H1 (cell line): ENCODE data around the gene SSBP3. TPM values are rescaled to one million over a fixed set of nuclear protein-coding genes. Genes with fewer than 3 reads are reported as not detected.

Source experiments
- CTCF ChIA-PET: fragments of 300-600 bp; sonication (Branson Sonifier 250); formaldehyde crosslinking; loops from one replicate; lab custom pipeline; 2021; ENCODE audit not compliant: partially characterized antibody; lab: Charles Lee
- POLR2A ChIA-PET: fragments of 300-600 bp; sonication (Branson Sonifier 250); formaldehyde crosslinking; loops from one replicate; lab custom pipeline; 2021; ENCODE audit warnings: inconsistent platforms; ENCODE audit not compliant: partially characterized antibody; lab: Charles Lee
- DNase-seq, 2 experiments: peaks; one replicate each; pipeline versions ENCODE4 v3.0.0 to v3.0.0-alpha.2; 2010 to 2022; ENCODE audit warnings: low spot score in 2 of 2, low read depth in 1 of 2, mixed read lengths in 1 of 2
- FAIRE-seq: peaks from 2 replicates; lab custom pipeline; 2011; peaks lifted over from hg19 to GRCh38; lab: Jason Lieb, UNC
- H2AFZ ChIP-seq: 2 replicates; pipeline ENCODE4 v1.8.1; 2012; ENCODE audit warnings: low read length, inconsistent platforms
- H2AK5ac ChIP-seq: 2 replicates; pipeline ENCODE4 v1.6.1; 2013; ENCODE audit warnings: low read depth, low read length
- H2BK120ac ChIP-seq: replicated peaks from 2 replicates; pipeline ENCODE3; 2013; ENCODE audit warnings: low read depth, low read length, inconsistent platforms
- H2BK12ac ChIP-seq: 2 replicates; pipeline ENCODE4 v1.6.1; 2013; ENCODE audit warnings: low read depth, low read length
- H2BK15ac ChIP-seq: 2 replicates; pipeline ENCODE4 v1.6.1; 2013; ENCODE audit warnings: low read length
- H2BK20ac ChIP-seq: 2 replicates; pipeline ENCODE4 v1.6.1; 2013; ENCODE audit warnings: low read length
- H2BK5ac ChIP-seq: 2 replicates; pipeline ENCODE4 v1.6.1; 2013; ENCODE audit warnings: low read depth, low read length
- H3K14ac ChIP-seq: 2 replicates; pipeline ENCODE4 v1.6.1; 2013; ENCODE audit warnings: inconsistent platforms; ENCODE audit not compliant: insufficient read length
- H3K18ac ChIP-seq: 2 replicates; pipeline ENCODE4 v1.6.1; 2013; ENCODE audit warnings: low read length; ENCODE audit errors: extremely low read depth
- H3K23ac ChIP-seq: 2 replicates; pipeline ENCODE4 v1.6.1; 2013; ENCODE audit warnings: inconsistent platforms; ENCODE audit not compliant: insufficient read length
- H3K23me2 ChIP-seq: 2 replicates; pipeline ENCODE4 v1.6.1; 2013; ENCODE audit warnings: low read depth, low read length
- H3K27ac ChIP-seq: 2 replicates; pipeline ENCODE4 v1.6.1; 2011; ENCODE audit warnings: low read depth, low read length, inconsistent platforms
- H3K27me3 ChIP-seq, 4 experiments: replicated peaks in 1 of 4; 1 replicate in 1 of 4; 2 replicates in 3 of 4; pipeline versions ENCODE4 v1.6.1 to v1.8.1; 2011 to 2013; ENCODE audit warnings: low read length in 3 of 4, mild to moderate bottlenecking in 3 of 4, inconsistent platforms in 2 of 4, mixed read lengths in 2 of 4, moderate library complexity in 1 of 4; ENCODE audit not compliant: control insufficient read depth in 3 of 4, insufficient read depth in 3 of 4; ENCODE audit errors: extremely low read depth in 1 of 4
- H3K36me3 ChIP-seq, 4 experiments: 2 replicates each; pipeline versions ENCODE4 v1.6.1 to v1.8.1; 2011 to 2013; ENCODE audit warnings: mild to moderate bottlenecking in 4 of 4, low read length in 3 of 4, moderate library complexity in 2 of 4, control low read depth in 1 of 4, inconsistent platforms in 1 of 4; ENCODE audit not compliant: insufficient read depth in 4 of 4, control insufficient read depth in 2 of 4
- H3K4ac ChIP-seq: replicated peaks from 2 replicates; pipeline ENCODE3; 2013; ENCODE audit warnings: low read length, low read depth, mixed read lengths, inconsistent platforms; ENCODE audit not compliant: insufficient read length
- H3K4me1 ChIP-seq, 4 experiments: replicated peaks in 1 of 4; 1 replicate in 1 of 4; 2 replicates in 3 of 4; pipeline versions ENCODE4 v1.6.1 to v1.8.1; 2011 to 2013; ENCODE audit warnings: low read length in 3 of 4, inconsistent platforms in 2 of 4, mixed read lengths in 1 of 4; ENCODE audit not compliant: insufficient read depth in 4 of 4, control insufficient read depth in 3 of 4
- H3K4me2 ChIP-seq, 2 experiments: 2 replicates each; pipeline versions ENCODE4 v1.6.1 to v1.8.1; 2011 to 2013; ENCODE audit warnings: low read depth in 2 of 2, low read length in 2 of 2, control low read depth in 1 of 2, inconsistent platforms in 1 of 2, mild to moderate bottlenecking in 1 of 2; ENCODE audit not compliant: insufficient read depth in 1 of 2
- H3K4me3 ChIP-seq, 4 experiments: fragments of 200-600, 300-600 bp in 1 of 4; sonication (generic), shearing (Covaris generic), sonication (Bioruptor Twin) in 1 of 4; 2 replicates each; pipeline versions ENCODE4 v1.5.1 to v1.8.1; 2011 to 2016; ENCODE audit warnings: low read length in 4 of 4, low read depth in 3 of 4, control low read depth in 2 of 4, inconsistent platforms in 2 of 4, mild to moderate bottlenecking in 2 of 4, mixed read lengths in 1 of 4, moderate library complexity in 1 of 4; ENCODE audit not compliant: insufficient read depth in 2 of 4; ENCODE audit errors: extremely low read depth in 1 of 4
- H3K56ac ChIP-seq: replicated peaks from 2 replicates; pipeline ENCODE3; 2013; ENCODE audit warnings: low read depth, mild to moderate bottlenecking, mixed read lengths, low read length, inconsistent platforms; ENCODE audit not compliant: insufficient read length
- H3K79me1 ChIP-seq: 2 replicates; pipeline ENCODE4 v1.6.1; 2013; ENCODE audit warnings: low read depth, low read length, control low read depth
- H3K79me2 ChIP-seq, 2 experiments: 2 replicates each; pipeline versions ENCODE4 v1.6.1 to v1.8.1; 2012 to 2013; ENCODE audit warnings: low read length in 2 of 2, mild to moderate bottlenecking in 2 of 2, inconsistent platforms in 1 of 2; ENCODE audit not compliant: insufficient read depth in 2 of 2, control insufficient read depth in 1 of 2
- H3K9ac ChIP-seq, 4 experiments: replicated peaks in 1 of 4; 1 replicate in 1 of 4; 2 replicates in 3 of 4; pipeline versions ENCODE4 v1.6.1 to v1.8.1; 2011 to 2013; ENCODE audit warnings: low read depth in 3 of 4, low read length in 3 of 4, control low read depth in 2 of 4, mild to moderate bottlenecking in 2 of 4, moderate library complexity in 2 of 4, inconsistent platforms in 1 of 4; ENCODE audit errors: extremely low read depth in 1 of 4
- H3K9me3 ChIP-seq, 2 experiments: 2 replicates each; pipeline versions ENCODE4 v1.6.1 to v1.8.1; 2012 to 2013; ENCODE audit warnings: mild to moderate bottlenecking in 2 of 2, moderate library complexity in 2 of 2, control low read depth in 1 of 2, inconsistent platforms in 1 of 2, low read depth in 1 of 2, low read length in 1 of 2, mixed read lengths in 1 of 2; ENCODE audit not compliant: insufficient read depth in 2 of 2
- H4K20me1 ChIP-seq, 2 experiments: replicated peaks in 1 of 2; 2 replicates each; pipeline versions ENCODE3 to v1.8.1; 2011 to 2013; ENCODE audit warnings: inconsistent platforms in 2 of 2, low read length in 2 of 2, mild to moderate bottlenecking in 1 of 2; ENCODE audit not compliant: insufficient read depth in 2 of 2, control insufficient read depth in 1 of 2
- H4K5ac ChIP-seq: 2 replicates; pipeline ENCODE4 v1.6.1; 2013; ENCODE audit warnings: low read length, low read depth, mixed read lengths, inconsistent platforms; ENCODE audit not compliant: insufficient read length
- H4K8ac ChIP-seq: 2 replicates; pipeline ENCODE4 v1.8.0; 2013; ENCODE audit warnings: mild to moderate bottlenecking, moderate library complexity, low read length, inconsistent platforms; ENCODE audit not compliant: insufficient read depth; ENCODE audit errors: extremely low read depth
- H4K91ac ChIP-seq: replicated peaks from 2 replicates; pipeline ENCODE3; 2013; ENCODE audit warnings: low read length, mixed read lengths, inconsistent platforms; ENCODE audit not compliant: insufficient read length
- RAD21 ChIP-seq, 2 experiments: IDR thresholded peaks in 1 of 2; conservative IDR thresholded peaks in 1 of 2; 2 replicates each; pipeline ENCODE4 v1.6.1; 2011; ENCODE audit warnings: low read depth in 2 of 2, low read length in 2 of 2, improper control_type of control experiment in 1 of 2, inconsistent platforms in 1 of 2, mild to moderate bottlenecking in 1 of 2, moderate library complexity in 1 of 2
- RNF2 ChIP-seq: fragments of 200-900, 300-1000 bp; sonication (generic); IDR thresholded peaks from 2 replicates; pipeline ENCODE4 v1.7.1; 2016; ENCODE audit warnings: borderline replicate concordance, low read depth, mild to moderate bottlenecking, antibody characterized with exemption, low read length; ENCODE audit not compliant: poor library complexity, severe bottlenecking; ENCODE audit errors: missing control alignments
- WGBS, 2 experiments: shearing (Covaris generic) in 1 of 2; methylation state at CpG; one replicate each; pipeline versions ENCODE4 v1.1.6 to v1.1.7; 2013 to 2015; ENCODE audit warnings: low lambda C conversion rate in 2 of 2, mixed read lengths in 2 of 2, inconsistent platforms in 1 of 2, low coverage in 1 of 2, missing lambda C conversion rate in 1 of 2; ENCODE audit not compliant: insufficient replicate concordance in 2 of 2, insufficient coverage in 1 of 2, insufficient read length in 1 of 2; ENCODE audit errors: extremely low coverage in 1 of 2, missing lambda C conversion rate in 1 of 2; 5-methylcytosine and 5-hydroxymethylcytosine counted together
- polyA plus RNA-seq, 7 experiments: library from polyadenylated mRNA; depleted of rRNA in 3 of 7; stranded (reverse) in 5 of 7; unstranded in 2 of 7; fragments of >200 nt in 5 of 7; fragments of 200-250 nt in 2 of 7; gene quantifications; 1 replicate in 5 of 7; 2 replicates in 1 of 7; 4 replicates in 1 of 7; pipeline versions ENCODE4 v1.2.1 to v1.2.3, GENCODE V29; 2011 to 2013; ENCODE audit warnings: missing spikeins in 2 of 7, mixed read lengths in 2 of 7
- total RNA-seq: library from RNA; stranded (reverse); fragmentation: NEBNext Ultra II Directional; extraction: Animal tissue kit (Norgen Biotek cat#: 25700); gene quantifications from 2 replicates; pipeline ENCODE4 v1.2.1, GENCODE V29; 2021
- TF ChIP-seq, protein P1 (sequence below): IDR thresholded peaks from 2 replicates; pipeline ENCODE4 v1.6.1; 2011; ENCODE audit warnings: low read length, improper control_type of control experiment

SSBP3 gene
- total and polyA plus RNA-seq, 2 of the 8 experiments (the other 6 are each of a cell fraction or from before 2014, with no cell fraction given), result 99.7 to 133 TPM

DNA sequence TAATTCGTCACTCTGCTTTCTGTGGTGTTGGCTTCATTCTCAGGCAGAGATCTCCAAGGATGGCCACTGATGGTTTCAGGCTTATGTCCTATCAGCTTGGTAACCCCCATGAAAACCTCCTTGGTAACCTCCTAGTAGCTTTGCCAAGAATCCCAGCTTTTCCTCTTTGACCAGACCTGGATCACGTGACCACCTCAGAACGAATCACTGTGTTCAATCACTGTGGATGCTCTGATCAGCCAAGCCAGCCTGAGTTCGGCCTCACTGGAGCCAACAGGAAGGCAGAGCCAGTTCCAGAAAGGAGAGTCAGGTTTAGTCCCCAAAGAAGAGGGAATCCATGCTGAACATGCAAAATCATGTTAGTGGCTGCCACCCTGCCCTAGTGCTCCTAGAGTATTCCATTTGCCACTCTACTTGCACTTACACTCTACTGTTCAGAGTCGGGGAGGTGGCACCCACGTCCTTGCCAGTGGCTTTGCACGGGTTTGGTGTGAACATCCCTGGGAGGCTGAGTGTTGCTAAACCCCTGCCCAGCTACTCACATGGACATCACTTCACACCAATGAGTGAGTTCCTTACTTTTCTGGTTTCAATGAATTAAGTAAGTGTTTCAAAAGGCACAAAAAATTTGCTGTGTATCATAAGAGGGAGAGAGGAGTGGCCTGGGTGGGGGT lies 33.5 kb upstream of the SSBP3 start:
- no peaks in the 10 kb centered on the region for H3K23me2 ChIP-seq
- H3K18ac ChIP-seq, result no peak overlapping the region
- FAIRE-seq, result no peak
- no peaks in the 10 kb centered on the region for H3K36me3 ChIP-seq
- ChIA-PET CTCF (no interaction called here), POLR2A (interaction anchor here (1.8 kb wide), 1 partner anchor 50 kb away, joined by 5 read pairs; no protein-coding TSS in a partner anchor)
- peak overlapping the region; percentile 92 for H2AFZ ChIP-seq
- no peak overlapping the region for H3K4me2 ChIP-seq
- H4K5ac ChIP-seq, result no peak overlapping the region
- H2BK15ac ChIP-seq, result no peak overlapping the region; the same call in 1 of the 2 replicates
- H3K56ac ChIP-seq, result no peak overlapping the region
- H3K23ac ChIP-seq, result no peak overlapping the region
- no peaks in the 10 kb centered on the region for H3K79me2 ChIP-seq
- no peaks in the 10 kb centered on the region for H3K4me1 ChIP-seq
- no peak overlapping the region for H2BK20ac ChIP-seq
- H3K9me3 ChIP-seq, result no peaks in the 10 kb centered on the region
- H4K20me1 ChIP-seq, result no peaks in the 10 kb centered on the region
- H3K4ac ChIP-seq, result no peak overlapping the region
- WGBS, 2 experiments, result 84% methylated on average over 7 of the region's 7 CpGs; no CpG with 5 or more reads in 1 of the 2 experiments
- H3K27me3 ChIP-seq, result no peaks in the 10 kb centered on the region
- no peak overlapping the region for H3K4me3 ChIP-seq
- no peak for DNase-seq
- no peak for TF ChIP-seq RNF2
- no peak for TF ChIP-seq RAD21 (IDR thresholded peaks at IDR 0.05 in 1 of 2, conservative IDR thresholded peaks at IDR 0.05 in 1 of 2; ENCODE audit: low read depth in 2 of 2, low read length in 2 of 2)
- TF ChIP-seq, protein P1, sequence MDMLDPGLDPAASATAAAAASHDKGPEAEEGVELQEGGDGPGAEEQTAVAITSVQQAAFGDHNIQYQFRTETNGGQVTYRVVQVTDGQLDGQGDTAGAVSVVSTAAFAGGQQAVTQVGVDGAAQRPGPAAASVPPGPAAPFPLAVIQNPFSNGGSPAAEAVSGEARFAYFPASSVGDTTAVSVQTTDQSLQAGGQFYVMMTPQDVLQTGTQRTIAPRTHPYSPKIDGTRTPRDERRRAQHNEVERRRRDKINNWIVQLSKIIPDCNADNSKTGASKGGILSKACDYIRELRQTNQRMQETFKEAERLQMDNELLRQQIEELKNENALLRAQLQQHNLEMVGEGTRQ, result peak; percentile 25; the same call in 1 of the 2 replicates
- no peak overlapping the region for H2BK5ac ChIP-seq
- peak overlapping the region; percentile 12 for H4K91ac ChIP-seq
- no peak overlapping the region for H3K27ac ChIP-seq
- H2AK5ac ChIP-seq, result no peak overlapping the region
- no peak overlapping the region for H3K14ac ChIP-seq
- H3K9ac ChIP-seq, result no peak overlapping the region
- no peaks in the 10 kb centered on the region for H3K79me1 ChIP-seq
- peak overlapping the region; percentile 41; the same call in 1 of the 2 replicates for H4K8ac ChIP-seq
- no peak overlapping the region for H2BK12ac ChIP-seq
- H2BK120ac ChIP-seq, result no peak overlapping the region
